ENCODE measurements around the gene PRKCZ.

PRKCZ gene

GRCh38 chr1:2214541-2215241 lies 164.5 kb downstream of the PRKCZ start:
- DNase-seq: no peak

GRCh38 chr1:2215329-2215728 lies 165.1 kb downstream of the PRKCZ start:
- DNase-seq: no peak

DNA sequence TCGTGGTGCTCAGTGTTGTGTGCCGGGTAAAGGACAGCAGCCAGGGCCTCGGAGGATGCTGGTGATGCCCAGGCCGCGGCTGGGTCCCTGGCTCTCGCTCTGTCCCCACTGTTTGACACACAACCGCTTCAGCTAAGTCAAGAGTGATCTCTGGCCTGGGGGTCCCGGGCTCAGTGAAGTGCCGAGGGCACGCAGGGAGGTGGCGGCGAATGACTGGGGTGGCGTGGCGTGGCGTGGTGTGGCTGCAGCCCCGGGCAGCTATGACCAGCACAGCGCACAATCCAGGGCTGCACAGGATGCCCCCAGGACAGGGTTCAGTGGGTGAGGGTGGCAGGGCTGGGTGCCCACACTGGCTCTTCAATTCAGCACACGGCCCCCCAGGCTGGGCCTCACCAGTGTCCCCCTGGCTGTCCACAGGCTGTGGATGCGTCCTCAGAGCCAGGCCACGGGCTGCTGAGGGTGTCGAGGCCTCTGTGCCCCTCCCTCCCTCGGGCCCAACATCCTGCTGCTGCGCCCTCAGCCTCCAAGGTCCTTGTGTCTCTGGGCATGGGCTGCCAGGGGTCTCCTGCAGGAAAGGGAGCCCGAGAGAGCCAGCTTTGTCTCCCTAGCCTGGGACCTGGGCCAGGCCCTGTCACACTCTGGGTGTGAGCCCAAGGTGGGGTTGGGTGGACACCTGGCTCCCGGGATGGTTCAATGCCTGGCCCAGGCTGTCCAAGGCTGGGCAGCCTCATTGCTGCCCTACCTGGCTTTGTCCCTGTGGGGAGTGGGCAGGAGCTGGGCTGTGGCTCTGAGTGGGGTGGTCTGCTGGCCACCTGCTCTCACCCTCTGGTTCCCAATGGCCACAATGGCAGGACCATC lies 165.9 kb downstream of the PRKCZ start:
- no peak for DNase-seq

GRCh38 chr1:2216767-2217058 lies 166.5 kb downstream of the PRKCZ start:
- DNase-seq: no peak

DNA sequence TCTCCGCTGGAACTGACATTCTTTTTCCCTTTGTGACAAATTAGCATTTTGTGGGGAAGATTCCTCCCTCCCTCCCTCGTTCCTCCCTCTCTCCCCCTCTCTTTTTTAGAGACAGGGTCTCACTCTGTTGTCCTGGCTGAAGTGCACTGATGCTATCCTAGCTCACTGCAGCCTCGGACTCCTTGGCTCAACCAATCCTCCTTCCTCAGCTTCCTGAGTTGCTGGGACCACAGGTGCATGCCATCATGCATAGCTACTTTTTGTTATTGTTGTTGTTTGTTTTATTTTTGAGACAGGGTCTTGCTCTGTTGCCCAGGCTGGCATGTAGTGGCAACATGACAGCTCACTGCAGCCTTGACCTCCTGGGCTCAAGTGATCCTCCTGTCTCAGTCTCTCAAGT lies 171.1 kb downstream of the PRKCZ start:
- no peak for DNase-seq

GRCh38 chr1:2224170-2224584 lies 174.0 kb downstream of the PRKCZ start:
- no peak for DNase-seq

- no peak for DNase-seq
Observed at GRCh38 chr1:2224631-2225428, 174.6 kb downstream of the PRKCZ start.

DNA sequence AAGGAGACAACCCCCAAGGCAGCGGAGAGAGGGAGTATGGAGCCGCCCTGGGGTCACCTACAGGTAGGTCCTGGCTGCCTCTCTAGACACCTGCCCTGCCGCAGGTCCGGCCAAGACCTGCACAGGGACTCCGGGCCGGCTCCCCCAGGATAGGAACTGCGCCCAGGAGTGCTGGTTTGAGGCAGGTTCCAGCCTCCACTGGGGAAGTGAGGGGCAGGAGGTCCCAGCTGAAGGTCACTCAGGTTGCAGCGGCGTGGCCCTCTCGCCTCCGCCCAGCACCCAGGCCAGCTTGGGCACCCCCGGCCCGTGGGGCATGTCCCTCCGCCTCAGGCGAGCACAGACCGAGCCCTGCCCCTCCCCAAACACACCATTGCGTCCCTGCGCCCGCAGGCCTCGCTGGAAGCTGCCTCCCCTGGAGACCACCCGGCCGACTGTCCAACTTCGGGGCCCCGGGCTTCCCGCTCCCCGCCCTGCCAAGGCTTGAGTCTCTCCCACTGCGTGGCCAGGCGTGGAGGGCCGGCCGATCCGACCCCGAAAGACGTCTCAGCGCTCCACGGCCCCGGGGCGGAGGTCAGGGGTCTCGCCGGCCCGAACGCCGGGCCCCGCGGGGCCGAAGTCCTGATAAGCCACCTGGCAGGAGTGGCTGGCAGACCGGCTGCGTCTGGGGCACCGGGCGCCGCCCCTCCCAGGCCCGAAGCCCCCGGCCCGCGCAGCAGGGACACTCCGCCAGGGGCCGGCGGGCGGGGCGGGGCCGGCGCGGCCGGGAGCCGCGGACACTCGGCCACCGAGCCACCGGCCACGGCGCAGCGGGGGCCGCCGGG lies 176.5 kb downstream of the PRKCZ start:
- DNase-seq: no peak

DNA sequence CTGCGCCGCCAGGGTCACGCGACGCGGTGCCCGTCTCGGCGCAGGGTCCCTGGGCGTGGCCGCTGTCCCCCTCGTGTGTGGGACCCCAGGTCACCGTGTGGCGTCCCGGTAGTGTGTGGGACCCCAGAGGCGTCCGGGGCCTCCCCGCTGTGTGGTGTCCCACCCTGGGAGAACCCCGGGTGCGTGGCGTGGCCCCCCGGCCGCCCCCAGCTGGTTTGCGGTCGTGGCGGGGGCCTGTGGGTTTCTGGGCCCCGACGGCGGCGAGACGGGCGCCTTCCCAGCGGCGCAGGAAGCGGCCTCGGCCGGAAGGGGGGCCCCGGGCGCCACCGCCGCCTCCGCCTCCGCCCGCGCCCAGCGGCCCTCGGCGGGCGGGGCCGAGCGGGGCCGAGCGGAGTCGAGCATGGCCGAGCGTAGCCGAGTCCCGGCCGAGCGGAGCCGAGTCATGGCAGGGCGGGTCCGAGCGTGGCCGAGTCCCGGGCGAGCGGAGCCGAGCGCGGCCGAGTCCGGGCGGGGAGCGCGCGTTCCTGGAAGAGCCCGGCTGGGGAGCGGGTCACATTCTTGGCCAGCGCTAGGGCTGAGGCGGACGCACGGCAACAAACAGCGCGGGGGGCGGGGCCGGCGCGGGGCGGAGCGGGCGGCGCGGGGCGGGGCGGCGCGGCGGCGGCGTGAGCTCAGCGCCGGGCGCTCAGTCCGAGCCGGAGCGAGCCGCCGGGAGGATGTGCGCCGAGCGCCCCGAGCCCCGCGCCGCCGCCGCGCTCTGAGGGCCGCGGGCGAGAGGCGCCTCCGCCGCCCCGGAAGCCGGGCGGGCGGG lies 177.3 kb downstream of the PRKCZ start:
- DNase-seq: peak; percentile 87

- no peak for DNase-seq
Observed at GRCh38 chr1:2228157-2228594, 178.0 kb downstream of the PRKCZ start, which contains the start of gene SKI. TSS of gene SKI (plus strand) at chr1:2228319. CDS start at chr1:2228767, 448 bp downstream.

DNA sequence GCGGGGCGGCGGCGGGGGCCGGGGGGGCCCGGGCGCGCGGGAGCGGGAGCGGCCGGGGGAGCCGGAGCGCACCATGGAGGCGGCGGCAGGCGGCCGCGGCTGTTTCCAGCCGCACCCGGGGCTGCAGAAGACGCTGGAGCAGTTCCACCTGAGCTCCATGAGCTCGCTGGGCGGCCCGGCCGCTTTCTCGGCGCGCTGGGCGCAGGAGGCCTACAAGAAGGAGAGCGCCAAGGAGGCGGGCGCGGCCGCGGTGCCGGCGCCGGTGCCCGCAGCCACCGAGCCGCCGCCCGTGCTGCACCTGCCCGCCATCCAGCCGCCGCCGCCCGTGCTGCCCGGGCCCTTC lies 178.5 kb downstream of the PRKCZ start:
- DNase-seq: no peak

- DNase-seq: no peak
Observed at GRCh38 chr1:2229037-2229864, 179.0 kb downstream of the PRKCZ start.

- no peak for DNase-seq
Observed at GRCh38 chr1:2229911-2230731, 179.9 kb downstream of the PRKCZ start.

DNA sequence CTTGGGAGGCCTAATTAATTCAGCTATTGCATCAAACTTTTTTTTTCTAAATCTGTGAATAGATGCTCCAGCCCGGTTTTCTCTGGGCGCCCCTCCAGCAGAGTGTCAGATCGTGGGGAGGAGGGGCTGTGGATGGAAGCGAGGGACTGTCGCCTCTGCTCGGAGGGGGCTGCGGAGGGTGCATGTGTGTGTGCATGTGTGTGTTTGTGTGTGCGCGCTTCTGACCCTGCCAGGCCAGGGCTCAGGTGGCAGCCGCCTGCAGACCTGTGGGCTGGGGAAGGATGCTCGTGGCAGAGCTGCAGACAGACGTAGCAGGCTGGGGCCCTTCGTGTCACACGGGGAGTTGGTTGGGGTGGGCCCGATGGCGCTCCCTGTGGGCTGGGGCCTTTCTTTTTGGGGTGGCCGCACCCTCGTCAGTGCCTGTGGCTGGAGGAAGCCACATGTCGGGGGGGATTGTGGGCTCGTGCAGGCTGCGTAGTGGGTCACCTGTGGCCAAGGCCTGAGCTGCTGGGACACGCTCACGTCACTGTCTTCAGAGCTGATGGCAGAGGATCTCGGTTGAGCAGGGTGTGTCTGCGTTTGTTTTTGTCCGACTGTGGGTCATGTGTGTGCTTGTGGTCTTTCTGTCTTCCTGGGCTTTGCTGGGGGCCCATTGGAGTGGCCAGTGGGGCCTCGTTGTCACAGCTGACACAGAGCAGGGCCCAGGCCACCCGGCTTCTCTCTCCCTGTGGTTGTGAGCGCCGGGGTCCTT lies 180.7 kb downstream of the PRKCZ start:
- no peak for DNase-seq

DNA sequence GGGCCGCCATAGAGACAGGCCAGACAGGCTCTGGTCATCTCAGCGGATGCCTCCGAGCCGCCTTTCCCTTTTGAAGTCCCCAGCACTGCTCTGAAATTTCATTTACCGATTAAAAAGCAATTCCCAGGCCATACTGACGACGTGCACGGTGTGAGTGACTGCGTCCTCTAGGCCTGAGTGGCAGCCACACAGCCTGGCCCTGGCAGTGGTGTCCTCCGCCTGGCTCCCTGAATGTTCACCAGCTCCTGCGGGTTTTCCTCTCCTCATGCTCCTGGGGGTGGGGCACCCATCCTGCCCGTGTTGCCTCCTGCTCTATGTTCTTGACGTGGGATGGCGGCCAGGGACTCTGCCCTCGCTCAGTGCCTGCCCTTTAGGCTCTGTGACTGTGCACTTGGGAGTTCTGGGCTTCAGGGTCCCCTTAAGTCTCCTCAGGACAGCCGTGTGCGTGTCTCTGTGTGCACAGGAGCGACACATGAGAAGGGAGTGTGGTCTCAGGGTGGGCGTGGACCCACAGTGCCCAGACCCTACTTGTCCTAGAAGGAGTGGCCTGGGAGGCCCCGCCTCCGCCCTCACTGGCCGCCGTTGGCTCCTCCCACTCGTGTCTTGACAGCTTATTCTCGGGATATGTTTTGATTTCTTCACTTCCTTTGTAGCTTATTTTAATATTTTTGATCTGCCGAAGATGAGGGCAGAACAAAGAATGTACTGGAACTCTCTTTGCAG lies 181.5 kb downstream of the PRKCZ start:
- no peak for DNase-seq

- DNase-seq: no peak
Observed at GRCh38 chr1:2232255-2232915, 182.2 kb downstream of the PRKCZ start.

GRCh38 chr1:2232916-2233438 lies 182.8 kb downstream of the PRKCZ start:
- DNase-seq: no peak

GRCh38 chr1:2233468-2233867 lies 183.3 kb downstream of the PRKCZ start:
- no peak for DNase-seq

All from DMS 273 treated with DMSO at 0.1 percent for 48 hours (cell line).